GM21723 (cell line): Measurements from ENCODE around the gene KRTAP5-9.
"Not testable (repeated sequence)": the region's sequence is repeated elsewhere in the genome, so short reads cannot be mapped to it uniquely, and the experiment has no call there.

ENCODE experiments used
- ATAC-seq: cut with Tn5 transposase; IDR thresholded peaks from one replicate; pipeline ENCODE4 v1.9.1; 2021; ENCODE audit warnings: mild to moderate bottlenecking, moderate library complexity; ENCODE audit not compliant: unreplicated experiment

Gene KRTAP5-9

GRCh38 chr11:71532036-71532610 is 16.1 kb upstream of the KRTAP5-9 start:
- ATAC-seq, result no peak

- not testable (repeated sequence) for ATAC-seq
Measured at GRCh38 chr11:71534711-71535608, 13.3 kb upstream of the KRTAP5-9 start.

GRCh38 chr11:71535825-71536224 is 12.4 kb upstream of the KRTAP5-9 start:
- ATAC-seq, result no peak

GRCh38 chr11:71537537-71537936 is 10.7 kb upstream of the KRTAP5-9 start:
- no peak for ATAC-seq

GRCh38 chr11:71537977-71538665 is 10.1 kb upstream of the KRTAP5-9 start, which contains the start of gene KRTAP5-8:
KRTAP5-8 (plus strand) TSS chr11:71538025; CDS start chr11:71538056, 31 bp downstream.
- not testable (repeated sequence) for ATAC-seq

GRCh38 chr11:71538666-71538990 is 9.6 kb upstream of the KRTAP5-9 start:
- ATAC-seq, result no peak

GRCh38 chr11:71539017-71539416 is 9.2 kb upstream of the KRTAP5-9 start:
- ATAC-seq, result no peak

GRCh38 chr11:71539971-71540370 is 8.2 kb upstream of the KRTAP5-9 start:
- not testable (repeated sequence) for ATAC-seq

- ATAC-seq, result peak; percentile 58
Measured at GRCh38 chr11:71540521-71541304, 7.5 kb upstream of the KRTAP5-9 start.

- no peak for ATAC-seq
Measured at GRCh38 chr11:71542382-71542781, 5.8 kb upstream of the KRTAP5-9 start.

GRCh38 chr11:71542879-71543777 is 5.1 kb upstream of the KRTAP5-9 start:
- no peak for ATAC-seq

- no peak for ATAC-seq
Measured at GRCh38 chr11:71543866-71544265, 4.4 kb upstream of the KRTAP5-9 start.

GRCh38 chr11:71544525-71545214 is 3.5 kb upstream of the KRTAP5-9 start:
- no peak for ATAC-seq

GRCh38 chr11:71545405-71545966 is 2.7 kb upstream of the KRTAP5-9 start:
- ATAC-seq, result no peak

GRCh38 chr11:71548716-71549151 is 514 bp downstream of the KRTAP5-9 start:
- ATAC-seq, result no peak

- no peak for ATAC-seq
Measured at GRCh38 chr11:71551711-71552110, 3.5 kb downstream of the KRTAP5-9 start.

GRCh38 chr11:71554996-71555395 is 6.8 kb downstream of the KRTAP5-9 start:
- no peak for ATAC-seq

GRCh38 chr11:71555508-71555907 is 7.3 kb downstream of the KRTAP5-9 start:
- ATAC-seq, result no peak

- ATAC-seq, result no peak
Measured at GRCh38 chr11:71556018-71556417, 7.8 kb downstream of the KRTAP5-9 start.
